CD1c-positive myeloid dendritic cell (primary cell): ENCODE measurements around the gene NCAM1.
A peak's percentile ranks its signal among the peaks of the same experiment; 100 is the strongest.

Experiments used
- DNase-seq: peaks from one replicate; pipeline ENCODE4 v3.0.0-alpha.2; 2016; ENCODE audit errors: extremely low spot score

The NCAM1 gene

GRCh38 chr11:113308601-113309000 lies 347.4 kb downstream of the NCAM1 start:
- DNase-seq: no peak

GRCh38 chr11:113311536-113311935 lies 350.3 kb downstream of the NCAM1 start:
- no peak for DNase-seq

GRCh38 chr11:113313601-113314000 lies 352.4 kb downstream of the NCAM1 start:
- DNase-seq: no peak

- DNase-seq: no peak
Measured at GRCh38 chr11:113314065-113314388, 352.8 kb downstream of the NCAM1 start.

GRCh38 chr11:113314389-113315301 lies 353.4 kb downstream of the NCAM1 start, which contains the start of gene TTC12:
Gene TTC12, plus strand, starts transcription at chr11:113314583. Its CDS starts 1,675 bp downstream, at chr11:113316258.
- peak; percentile 95 for DNase-seq

GRCh38 chr11:113315811-113316210 lies 354.6 kb downstream of the NCAM1 start:
- no peak for DNase-seq

GRCh38 chr11:113316256-113316655 lies 355.0 kb downstream of the NCAM1 start:
- no peak for DNase-seq

DNA sequence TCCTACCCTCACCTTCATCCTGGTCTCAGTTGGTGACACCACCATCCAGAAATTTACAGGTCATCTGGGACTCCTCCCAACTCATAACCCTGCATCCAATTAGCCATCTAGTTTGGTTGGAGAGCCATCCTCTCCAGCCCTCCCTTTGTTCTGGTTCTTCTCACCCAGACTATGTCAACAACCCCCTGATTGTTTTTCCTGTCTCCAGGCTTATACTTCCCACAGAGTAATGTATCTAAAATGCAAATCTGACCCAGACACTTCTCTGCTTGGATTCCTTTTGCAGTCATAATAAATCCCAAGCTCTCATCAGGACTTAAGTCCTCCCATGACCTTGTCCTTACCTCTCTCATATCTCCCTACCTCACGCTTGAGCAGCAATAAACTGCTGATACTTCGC lies 356.1 kb downstream of the NCAM1 start:
- no peak for DNase-seq

DNA sequence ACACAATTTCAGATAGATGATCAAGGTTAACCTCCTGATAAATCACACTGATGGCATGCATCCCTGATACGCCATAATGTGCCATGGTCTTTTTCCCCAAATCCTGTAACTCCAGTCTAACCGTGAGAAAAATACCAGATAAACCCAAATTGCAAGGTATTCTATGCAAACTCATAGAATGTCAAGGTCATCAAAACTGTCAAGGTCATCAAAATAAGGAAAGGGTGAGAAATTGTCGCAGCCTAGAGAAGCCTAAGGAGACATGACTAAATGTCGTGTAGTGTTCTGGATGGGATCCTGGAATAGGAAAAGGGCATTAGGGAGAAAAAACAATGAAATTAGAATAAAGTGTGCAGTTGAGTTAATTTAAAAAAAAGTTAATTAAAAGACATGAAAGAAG lies 357.9 kb downstream of the NCAM1 start:
- DNase-seq: no peak

GRCh38 chr11:113322158-113322557 lies 360.9 kb downstream of the NCAM1 start:
- no peak for DNase-seq

- no peak for DNase-seq
Measured at GRCh38 chr11:113324250-113324649, 363.0 kb downstream of the NCAM1 start.
